HG03558 (cell line): Measurements from ENCODE around the gene REEP5.
A peak's percentile ranks its signal among the peaks of the same experiment; 100 is the strongest.
"Not testable (repeated sequence)": the region's sequence is repeated elsewhere in the genome, so short reads cannot be mapped to it uniquely, and the experiment has no call there.

Experiments
- ATAC-seq: cut with Tn5 transposase; IDR thresholded peaks from one replicate; pipeline ENCODE4 v1.9.1; 2021; ENCODE audit warnings: moderate number of reproducible peaks; ENCODE audit not compliant: unreplicated experiment; ENCODE audit errors: extremely low read depth

REEP5 gene

DNA sequence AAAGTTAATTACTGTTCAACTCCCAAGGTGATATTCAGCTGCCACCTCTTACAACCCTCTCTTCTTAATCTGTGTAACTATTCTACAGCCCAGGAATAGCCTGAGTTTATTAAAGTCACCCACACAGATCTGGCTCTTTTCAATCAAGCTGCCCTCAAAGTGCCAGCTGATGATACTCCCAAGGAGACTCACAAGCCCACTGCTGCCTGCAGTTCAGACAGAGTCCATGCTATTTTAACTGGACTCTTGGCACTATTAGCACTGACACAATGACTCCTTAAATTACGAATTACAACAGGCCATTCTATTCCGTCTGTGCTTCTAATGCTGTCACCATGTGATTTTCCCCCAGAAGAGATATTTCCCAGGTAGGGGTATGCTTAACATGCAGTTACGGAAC, 26.3 kb downstream of the REEP5 start:
- ATAC-seq, result no peak

DNA sequence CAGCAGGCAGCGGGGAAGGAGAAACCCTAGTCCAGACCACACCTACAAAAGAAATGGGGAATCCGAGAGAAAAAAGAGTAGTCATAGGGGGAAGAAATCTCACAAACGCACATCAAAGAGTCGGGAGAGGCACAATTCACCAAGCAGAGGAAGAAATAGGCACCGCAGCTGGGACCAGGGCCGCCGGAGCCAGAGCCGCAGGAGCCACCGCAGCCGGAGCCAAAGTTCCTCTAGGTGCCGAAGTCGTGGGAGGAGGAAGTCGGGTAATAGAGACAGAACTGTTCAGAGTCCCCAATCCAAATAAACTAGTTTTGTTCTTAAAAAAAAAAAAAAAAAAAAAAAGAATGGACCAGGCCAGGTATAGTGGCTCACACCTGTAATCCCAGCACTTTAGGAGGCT, 29.3 kb downstream of the REEP5 start:
- ATAC-seq, result no peak

DNA sequence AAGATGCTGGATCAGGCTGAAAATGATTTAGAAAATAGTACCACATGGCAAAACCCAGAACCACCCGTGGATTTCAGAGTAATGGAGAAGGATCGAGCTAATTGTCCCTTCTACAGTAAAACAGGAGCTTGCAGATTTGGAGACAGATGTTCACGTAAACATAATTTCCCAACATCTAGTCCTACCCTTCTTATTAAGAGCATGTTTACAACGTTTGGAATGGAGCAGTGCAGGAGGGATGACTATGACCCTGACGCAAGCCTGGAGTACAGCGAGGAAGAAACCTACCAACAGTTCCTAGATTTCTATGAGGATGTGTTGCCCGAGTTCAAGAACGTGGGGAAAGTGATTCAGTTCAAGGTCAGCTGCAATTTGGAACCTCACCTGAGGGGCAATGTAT, 30.0 kb downstream of the REEP5 start:
- not testable (repeated sequence) for ATAC-seq

DNA sequence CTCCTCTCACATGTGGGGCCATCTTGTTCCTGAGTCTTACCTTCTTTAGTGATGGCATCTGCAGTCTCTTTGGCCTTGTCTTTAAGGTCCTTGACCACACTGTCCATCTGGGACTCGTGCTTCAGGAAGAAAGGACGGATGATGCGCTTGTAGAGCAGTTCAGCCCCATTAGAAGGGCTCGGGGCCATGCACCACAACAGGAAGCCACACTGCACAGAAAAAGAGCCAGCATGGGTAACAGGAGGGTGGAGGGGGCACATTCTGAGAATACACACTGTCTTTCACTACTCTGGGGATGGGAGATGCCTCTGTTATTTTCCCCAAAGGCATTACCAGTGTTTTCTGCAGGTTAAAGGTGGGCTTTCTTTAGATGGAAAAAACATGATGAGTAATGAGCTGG, 35.1 kb downstream of the REEP5 start:
- no peak for ATAC-seq

DNA sequence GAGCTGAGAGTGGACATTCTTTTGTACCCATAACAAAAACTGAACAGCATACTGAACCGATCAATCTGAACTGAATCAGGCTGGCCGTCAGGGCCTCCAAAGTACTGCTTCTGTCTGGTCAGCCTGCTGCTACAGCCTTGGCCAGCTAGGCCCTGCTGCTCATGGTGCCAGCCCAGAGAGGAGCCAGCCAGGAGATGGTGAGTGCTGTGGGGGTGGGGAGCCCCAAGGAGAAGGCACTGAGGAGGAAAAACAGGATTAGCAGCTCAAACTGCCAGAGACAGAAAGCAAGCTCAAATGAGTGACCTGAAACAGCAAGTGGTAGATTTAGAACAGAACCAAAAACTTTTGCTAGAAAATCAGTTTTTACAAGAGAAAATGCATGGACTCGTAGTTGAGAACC, 37.0 kb downstream of the REEP5 start:
- no peak for ATAC-seq

DNA sequence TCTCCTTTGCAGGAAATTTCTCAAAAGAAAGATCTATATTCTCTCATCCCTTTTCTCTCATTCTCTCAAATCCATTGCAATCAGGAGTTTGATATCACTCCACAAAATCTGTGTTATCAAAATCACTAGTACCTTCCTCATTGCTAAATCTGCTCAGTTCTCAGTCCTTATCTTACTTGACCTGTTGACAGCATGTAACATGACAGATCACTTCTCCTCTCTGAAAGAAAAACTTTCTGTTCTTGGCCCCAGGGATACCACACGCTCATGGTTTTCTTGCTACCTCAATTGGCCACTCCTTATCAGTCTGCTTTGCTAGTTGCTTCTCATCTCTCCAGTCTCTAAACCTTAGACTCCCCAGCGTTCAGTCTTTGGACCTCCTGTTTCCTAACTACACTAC, 38.8 kb downstream of the REEP5 start:
- ATAC-seq, result no peak

DNA sequence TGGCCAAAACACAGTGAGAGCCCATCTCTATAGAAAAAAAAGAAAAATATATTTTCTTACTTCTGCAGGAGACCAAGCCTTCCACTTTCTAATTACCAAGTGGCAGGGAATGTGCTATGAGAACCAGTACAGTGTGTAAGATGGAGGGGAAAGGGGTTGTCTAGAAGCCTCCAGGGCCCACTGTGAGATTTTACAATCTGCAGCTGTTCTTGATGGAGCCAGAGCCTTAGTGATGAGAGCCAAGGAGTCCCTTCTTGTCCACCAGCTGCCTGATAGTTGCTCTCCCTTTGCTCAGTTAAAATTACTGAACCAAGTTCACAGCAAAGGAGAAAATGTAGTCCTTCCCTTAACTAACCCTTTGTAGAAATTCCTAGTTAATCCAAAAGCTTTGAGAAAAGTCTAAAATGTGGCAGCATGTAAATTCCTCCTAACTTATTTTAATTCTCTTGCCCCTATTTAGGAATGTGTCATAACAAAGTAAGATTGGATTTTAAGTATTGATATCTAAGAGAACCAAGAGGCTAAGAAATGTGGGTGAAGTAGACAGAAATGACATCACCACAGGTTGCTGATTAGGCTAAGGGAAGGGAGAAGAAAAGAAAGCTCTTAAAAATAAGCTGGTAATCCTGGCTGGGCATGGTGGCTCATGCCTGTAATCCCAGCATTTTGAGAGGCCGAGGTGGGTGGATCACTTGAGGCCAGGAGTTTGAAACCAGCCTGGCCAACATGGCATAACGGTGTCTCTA, 41.6 kb downstream of the REEP5 start:
- no peak for ATAC-seq

DNA sequence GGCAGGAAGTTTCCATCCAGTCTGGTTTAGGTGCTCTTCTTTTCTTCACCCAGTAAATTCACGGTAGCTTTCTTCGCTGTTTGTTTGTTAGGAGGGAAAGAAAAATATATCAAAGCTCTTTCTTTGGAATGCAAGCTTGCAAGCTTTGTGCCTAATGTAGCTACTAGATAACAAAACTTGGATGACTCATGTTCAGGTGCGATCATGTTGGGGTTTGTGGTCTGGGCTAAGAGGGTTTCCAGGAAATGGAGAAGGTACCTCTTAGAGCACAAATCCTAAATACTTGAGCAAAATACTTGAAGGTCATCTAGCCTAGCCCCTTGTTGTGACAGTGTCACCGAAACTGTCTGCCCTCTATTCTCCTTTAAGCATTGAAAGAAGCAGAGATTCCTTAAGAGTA, 43.3 kb downstream of the REEP5 start:
- ATAC-seq, result peak; percentile 45

DNA sequence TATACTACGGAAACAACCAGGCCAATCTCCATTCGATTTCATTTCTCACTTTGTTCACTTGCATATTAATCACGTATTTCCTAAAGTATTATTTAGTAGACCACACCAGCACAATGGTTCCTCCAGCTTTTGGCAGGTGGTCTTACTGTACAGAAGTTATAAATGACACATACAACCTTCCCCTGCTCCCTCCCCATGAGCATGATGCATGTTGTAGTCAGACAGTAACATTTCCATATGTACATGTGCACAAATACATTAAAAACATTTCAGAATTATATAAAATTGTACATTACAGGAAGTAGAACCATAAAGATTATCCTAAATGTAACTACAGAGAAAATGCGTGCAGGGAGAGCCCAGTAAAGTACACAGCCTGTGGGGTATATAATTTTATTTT, 43.9 kb downstream of the REEP5 start:
- ATAC-seq, result no peak

DNA sequence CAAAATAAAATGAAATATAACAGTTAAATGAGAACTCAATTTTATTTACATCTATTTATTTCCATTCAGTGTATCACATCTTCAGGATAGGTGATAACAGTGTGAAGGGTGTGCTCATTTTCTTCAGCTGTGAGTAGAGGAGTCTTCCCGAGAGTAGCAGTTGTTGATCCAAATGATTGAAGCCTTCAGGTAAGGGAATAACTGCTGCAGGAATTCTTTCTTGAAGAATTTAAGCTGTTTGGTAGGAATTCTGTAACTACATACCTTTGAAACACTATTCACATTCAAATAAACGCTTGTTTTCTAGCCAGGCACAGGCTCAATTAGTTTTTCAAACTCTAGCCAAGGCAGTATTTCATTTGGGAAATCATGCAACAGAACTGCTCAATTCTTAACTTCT, 45.7 kb downstream of the REEP5 start:
- no peak for ATAC-seq

DNA sequence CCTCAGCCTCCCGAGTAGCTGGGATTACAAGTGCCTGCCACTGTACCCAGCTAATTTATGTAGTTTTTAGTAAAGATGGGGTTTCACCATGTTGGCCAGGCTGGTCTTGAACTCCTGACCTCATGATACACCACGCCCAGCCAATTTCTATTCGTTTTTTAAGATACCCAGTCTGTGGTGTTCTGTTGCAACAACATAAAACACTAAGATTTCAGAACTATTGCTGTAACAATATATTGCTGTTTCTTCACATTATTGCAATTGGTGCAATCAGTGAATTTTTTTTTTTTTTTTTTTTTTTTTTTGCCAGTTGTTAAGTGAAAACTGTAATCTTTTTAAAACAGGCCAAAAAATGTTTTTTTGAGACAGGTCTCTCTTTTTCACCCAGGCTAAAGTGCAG, 51.1 kb downstream of the REEP5 start:
- ATAC-seq, result no peak

DNA sequence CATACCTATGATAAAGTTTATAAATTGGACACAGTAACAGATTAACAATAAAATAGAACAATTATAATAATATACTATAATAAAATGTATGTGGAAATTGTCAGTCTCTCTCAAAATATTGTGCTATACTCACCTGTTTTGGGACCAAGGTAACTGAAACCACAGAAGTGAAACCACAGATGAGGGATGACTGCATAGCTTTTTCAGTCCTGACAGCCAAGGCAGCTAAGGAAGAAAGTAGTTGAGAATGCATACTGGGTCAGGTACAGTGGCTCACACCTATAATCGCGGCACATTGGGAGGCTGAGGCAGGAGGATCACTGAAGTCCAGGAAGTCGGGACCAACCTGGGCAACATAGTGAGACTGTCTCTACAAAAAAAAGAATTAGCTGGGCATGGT, 52.1 kb downstream of the REEP5 start:
- no peak for ATAC-seq

DNA sequence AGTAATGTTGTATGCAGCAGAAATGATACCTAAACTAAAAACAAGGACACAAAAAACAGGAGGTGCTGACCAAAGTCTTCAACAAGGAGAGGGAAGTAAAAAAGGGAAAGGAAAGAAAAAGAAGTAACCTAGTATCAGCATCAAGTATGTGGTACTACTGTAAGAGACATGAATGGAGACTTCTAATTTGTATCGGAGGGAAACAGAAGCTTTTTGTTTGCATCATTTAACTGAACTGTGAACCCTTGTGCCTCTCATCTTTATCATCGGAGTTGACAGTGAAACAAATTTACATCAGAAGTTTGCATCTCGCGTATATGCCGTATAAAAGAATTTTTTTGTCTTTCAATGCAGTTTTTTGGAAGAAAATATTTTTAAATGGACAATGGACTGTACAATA, 54.6 kb downstream of the REEP5 start:
- no peak for ATAC-seq

DNA sequence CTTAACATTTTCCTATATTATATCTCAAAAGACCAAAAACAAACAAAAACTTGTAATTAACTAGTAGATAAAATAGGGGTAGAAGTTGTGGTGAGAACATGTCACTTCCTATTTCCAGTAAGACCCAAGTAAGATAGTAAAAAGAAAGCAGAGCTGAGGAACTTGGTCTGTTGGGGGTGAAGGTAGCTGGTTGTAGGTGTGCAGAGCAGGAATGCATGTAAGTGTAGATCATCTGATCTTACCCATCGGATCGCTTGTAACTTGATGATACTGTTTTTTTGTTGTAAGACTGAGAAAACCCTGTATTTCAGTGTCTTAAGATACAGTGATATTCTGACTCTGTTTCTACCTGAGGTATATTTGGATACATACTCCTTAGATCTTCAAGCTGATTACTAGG, 55.3 kb downstream of the REEP5 start:
- ATAC-seq, result no peak

DNA sequence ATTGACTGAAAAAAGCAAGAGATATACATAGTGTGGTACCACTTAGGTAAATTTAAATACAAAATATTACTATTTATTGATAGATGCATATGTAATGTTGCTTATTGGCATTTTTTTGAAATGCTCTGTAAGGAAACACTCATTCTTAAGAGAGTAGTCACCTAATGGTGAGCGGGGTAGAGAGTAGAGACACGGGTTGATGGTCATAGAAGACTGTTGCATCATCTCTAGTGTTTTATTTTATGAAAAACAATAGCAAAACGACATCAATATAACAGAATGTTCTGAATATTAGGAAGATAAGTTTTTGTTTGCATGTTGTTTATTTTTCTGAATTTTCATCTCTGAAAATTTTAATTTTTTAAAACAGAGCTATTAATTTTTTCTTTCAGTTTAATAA, 56.9 kb downstream of the REEP5 start:
- no peak for ATAC-seq

DNA sequence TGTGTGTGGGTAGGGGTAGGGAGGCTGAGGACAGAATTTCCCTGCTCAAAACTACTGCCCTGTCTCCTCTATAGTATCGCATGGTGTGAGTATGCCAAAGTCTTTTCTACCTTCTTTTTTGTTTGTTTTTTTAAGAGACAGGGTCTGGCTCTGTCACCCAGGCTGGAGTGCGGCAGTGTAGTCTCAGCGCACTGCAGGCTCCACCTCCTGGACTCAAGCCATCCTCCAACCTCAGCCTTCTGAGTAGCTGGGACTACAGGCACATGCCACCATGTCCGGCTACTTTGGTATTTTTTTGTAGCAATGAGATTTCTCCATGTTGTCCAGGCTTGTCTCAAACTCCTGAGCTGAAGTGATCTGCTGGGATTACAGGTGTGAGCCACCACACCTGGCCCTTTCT, 58.5 kb downstream of the REEP5 start:
- ATAC-seq, result no peak

DNA sequence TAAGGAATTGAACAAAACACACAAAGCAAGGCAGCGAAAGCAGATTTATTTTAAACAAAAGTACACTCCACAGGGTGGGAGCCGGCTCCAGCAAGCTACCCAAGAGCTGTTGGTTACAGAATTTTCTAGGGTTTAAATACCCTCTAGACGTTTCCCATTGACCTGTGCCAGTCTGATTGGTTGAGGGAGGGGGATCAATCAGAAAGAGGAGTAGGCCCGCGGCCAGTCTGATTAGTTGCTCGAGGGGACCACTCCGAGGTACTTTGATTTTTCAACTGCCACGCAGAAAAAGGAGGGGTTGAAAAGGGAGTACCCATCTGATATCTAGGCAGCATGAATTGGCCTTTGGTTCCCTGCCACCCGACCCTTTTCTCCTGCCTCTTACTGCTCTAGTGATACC, 59.9 kb downstream of the REEP5 start:
- no peak for ATAC-seq

DNA sequence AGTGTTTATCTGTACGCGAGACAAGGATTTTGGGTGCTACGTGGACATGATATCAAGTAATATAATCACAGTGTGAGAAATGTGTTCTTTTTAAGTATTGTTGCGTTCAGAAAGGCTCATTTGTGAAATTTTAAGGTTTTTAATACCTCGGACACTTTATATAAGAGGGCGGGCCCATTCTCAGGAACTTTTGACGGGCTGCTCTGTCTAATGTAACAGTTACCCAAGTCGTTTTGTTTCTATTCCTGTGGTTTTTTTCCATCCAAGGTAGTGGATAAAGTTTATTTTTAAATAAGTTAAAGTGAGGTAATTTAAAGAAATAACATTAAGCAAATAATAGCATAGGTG, 60.4 kb downstream of the REEP5 start:
- no peak for ATAC-seq

DNA sequence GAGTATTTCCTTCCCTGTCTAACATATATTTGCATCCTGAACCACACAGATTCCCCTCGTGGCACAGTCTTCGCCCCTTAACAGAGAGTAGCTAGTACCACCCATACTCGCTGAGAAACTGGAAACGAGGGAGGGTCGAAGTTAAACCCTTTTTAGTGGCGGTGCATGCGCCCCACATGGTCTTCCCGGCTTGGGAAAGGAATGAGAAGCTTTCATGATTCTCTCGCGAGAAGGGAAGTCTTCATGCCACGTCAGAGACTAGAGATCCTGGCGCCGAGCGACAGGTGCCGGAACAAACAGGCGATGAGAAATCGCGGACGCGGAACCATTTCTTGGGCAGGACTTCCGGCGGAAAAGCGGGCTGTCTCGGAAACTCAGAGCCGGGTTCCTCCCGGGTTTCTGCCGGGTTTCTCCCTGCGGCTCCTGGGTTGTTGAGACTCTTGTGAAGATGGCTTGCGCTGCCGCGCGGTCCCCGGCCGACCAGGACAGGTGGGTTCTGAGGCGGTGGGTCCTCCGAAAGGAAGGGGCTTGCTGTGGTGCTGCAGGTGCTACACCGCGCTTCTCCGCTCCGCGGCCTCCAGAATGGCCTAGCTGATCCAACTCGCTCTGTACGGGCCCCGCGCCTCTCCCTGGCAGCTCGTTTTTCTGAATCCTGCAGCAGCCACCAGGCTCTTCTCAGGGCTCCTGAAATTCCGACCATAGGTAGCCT, 60.9 kb downstream of the REEP5 start, which contains the start of gene SRP19:
SRP19 (plus strand) TSS at position 359 of the 709 bp plus-strand sequence; CDS start at position 449, 90 bp downstream.
- ATAC-seq, result peak; percentile 94

DNA sequence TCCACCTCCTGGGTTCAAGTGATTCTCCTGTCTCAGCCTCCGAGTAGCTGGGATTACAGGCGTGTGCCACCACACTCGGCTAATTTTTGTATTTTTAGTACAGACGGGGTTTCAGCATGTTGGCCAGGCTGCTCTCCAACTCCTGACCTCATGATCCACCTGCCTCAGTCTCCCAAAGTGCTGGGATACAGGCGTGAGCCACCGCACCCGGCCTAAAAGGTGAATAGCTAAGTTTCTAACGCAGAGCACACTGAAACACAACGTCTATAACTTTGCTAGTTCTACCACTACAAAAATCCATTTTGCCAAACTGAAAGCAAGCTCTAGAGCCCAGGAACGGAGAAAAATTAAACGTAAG, 61.5 kb downstream of the REEP5 start:
- not testable (repeated sequence) for ATAC-seq

DNA sequence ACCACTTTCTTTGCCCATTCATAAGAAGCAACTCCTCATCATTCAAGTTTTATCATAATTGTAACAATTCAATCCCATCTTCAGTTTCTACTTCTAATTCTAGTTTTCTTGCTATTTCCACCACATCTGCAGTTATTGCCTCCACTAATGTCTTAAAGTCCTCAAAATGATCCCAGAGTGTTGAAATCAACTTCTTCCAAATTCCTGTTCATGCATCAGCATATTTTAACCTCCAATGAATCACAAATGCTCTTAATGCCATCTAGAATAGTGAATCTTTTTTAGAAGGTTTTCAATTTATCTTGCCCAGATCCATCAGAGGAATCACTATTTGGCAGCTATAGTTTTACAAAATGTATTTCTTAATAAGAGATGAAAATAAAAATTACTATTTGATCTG, 64.2 kb downstream of the REEP5 start:
- ATAC-seq, result no peak

DNA sequence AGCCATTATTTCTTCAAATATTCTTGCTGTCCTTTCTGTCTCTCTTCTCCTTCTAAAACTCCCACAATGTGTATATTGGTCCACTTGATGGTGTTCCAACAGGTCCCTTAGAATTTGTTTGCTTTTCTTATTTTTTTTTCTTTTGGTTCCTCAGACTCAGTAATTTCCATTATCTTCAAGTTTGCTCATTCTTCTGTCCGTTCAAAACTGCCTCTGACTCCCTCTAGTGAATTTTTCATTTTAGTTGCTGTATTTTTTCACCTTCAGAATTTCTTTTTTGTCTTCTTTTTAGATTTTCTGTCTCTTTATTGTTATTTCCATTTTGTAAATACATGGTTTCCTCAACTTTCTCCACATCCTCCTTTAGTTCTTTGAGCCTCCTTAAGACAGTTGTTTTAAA, 67.4 kb downstream of the REEP5 start:
- ATAC-seq, result no peak
